ENCODE data around the gene LTB4R.
A peak's percentile ranks its signal among the peaks of the same experiment; 100 is the strongest.

The LTB4R gene

GRCh38 chr14:24278424-24278823, 32.9 kb upstream of the LTB4R start:
- DNase-seq (ENCODE audit: low read depth): no peak

GRCh38 chr14:24279301-24280186, 31.8 kb upstream of the LTB4R start:
- peak; percentile 42 for DNase-seq (ENCODE audit: low read depth)

DNA sequence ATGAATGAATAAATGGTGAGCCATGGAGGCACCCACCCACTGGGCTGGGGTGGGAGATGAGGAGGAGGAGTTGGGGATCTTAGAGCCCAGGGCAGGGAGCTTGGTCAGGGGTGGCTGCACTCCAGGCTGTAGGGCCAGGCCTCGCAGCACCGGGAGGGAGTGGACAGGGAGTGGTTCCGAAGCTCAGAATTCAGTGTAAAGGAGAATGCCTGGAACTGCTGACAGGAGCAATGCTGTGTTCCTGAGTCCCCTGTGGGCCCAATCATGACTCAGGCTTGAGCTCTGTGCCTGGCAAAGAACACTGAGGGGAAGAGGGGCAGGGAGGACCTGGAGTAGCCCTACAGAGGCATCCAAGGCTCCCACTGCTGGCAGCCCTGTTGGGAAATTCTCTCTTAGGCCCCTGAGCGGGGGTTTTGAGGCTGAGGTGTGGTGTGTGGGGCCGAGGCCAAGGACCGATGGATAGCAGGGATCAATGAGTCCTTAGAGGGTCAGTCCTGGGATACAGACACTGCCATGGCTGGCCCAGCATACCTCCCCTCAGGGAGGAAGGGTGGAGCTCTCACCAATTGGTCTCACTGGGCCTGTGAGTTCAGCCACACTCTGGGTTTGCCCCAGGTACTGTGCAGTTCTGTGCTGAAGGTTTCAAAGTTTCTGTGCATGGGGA, 30.4 kb upstream of the LTB4R start:
- no peak for DNase-seq (ENCODE audit: low read depth)

DNA sequence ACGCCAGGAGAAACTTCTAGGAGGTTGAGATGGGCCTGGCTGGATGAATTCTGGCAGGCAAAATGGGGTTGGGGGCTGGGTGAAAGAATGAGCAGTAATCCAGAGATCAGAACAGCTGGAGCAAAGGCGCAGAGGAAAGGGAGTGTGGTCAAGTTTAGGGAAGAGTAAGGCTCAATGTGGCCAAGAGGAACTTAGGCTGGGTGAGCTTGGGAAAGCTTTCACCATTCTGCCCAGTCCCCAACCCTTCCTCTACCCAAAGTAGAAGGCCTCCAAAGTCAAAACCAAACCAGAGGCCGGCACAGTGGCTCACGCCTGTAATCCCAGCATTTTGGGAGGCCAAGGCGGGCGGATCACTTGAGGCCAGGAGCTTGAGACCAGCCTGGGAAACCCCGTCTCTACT, 29.7 kb upstream of the LTB4R start:
- DNase-seq (ENCODE audit: low read depth): no peak

DNA sequence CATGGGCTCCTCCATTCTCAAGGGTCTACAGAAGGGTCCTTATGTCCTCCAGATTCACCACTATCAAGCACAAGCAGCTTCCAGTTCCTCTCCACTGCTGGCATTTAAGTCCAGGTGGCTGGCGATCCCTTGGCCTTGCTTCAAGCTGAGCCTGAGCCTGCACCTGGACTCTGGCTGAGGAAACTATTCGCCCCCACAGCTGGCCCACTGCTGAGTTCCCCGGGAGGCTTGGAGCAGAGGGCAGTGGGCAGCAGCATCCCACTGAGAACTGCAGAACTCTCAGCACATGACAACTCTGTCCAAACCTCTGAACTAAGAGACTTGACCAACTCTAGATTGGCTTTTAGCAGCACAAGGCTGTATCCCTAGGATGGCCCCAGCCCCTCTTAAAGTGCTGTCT, 28.6 kb upstream of the LTB4R start:
- DNase-seq (ENCODE audit: low read depth): no peak

DNA sequence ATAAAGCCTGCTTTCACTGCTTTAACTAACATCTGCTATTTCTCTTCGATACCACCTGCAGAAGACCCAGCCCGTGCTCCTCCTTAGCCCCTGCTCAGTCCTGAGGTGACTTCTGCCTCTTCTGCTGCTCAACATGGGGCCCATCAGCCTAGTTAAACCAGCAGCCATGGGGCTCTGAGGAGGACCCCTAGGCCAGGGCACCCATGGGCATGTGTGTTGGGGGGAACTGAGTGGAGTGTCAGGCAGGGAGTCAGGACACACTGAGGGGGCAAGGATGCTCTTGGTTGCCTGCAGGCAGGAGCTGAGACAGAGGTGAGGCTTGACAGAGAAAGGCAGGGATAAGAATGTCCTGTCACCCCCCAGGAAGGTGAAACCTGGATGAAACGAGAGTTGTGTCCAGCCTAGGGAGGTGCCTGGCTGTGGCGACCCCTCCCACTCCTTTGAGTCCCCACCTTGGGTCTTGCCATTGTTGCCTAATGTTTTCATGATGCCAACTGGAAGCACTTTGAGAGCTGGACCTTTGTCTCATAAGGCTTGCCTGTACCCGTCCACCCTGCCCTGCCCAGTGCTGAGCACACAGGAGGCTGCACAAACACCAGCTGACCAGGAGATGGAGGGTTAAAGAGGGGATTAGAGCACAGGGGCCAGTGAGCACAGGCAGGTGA, 27.4 kb upstream of the LTB4R start:
- no peak for DNase-seq (ENCODE audit: low read depth)

DNA sequence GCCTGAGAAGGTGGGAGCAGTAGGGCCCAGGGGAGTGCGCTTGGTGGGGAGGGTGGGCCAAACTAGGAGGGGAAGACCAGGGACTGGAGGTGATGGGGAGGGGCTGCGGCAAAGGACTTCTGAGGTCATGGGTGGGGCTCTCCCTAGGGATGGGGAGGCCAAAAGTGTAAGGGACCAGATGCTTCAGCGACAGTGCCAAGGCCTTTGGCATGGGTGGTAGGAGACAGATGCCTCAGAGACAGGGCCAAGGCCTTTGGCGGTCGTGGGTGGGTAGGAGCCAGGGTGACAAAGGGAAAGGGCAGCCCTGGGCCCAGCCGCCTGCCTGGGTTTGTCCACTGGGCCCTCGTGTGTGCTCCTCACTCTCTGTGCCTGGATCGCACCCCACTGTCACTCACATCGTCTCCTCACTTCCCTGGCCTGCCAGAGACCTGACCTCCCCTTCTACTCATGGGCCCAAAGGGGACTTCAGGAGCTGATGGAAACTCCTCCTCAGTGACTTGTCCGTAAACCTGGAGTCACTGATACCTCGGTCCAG, 26.7 kb upstream of the LTB4R start:
- DNase-seq (ENCODE audit: low read depth): no peak

GRCh38 chr14:24285351-24285750, 26.0 kb upstream of the LTB4R start:
- no peak for DNase-seq (ENCODE audit: low read depth)

DNA sequence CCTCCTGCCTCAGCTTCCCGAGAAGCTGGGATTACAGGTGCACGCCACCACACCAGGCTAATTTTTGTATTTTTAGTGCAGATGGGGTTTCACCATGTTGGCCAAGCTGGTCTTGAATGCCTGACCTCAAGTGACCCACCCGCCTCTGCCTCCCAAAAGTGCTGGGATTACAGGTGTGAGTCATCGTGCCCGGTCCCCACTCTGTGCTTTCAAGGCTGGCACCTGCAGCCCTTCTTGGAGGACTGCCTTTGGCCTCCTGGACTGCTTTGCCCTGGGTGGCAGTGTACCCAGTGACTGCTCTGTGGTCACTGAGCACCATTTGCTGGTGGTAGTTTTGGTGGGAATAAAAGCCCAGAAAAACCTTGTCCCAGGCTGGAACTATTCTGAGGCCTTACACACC, 24.3 kb upstream of the LTB4R start:
- no peak for DNase-seq (ENCODE audit: low read depth)

- peak; percentile 62 for DNase-seq (ENCODE audit: low read depth)
Measured at GRCh38 chr14:24289649-24290280, 21.5 kb upstream of the LTB4R start.

DNA sequence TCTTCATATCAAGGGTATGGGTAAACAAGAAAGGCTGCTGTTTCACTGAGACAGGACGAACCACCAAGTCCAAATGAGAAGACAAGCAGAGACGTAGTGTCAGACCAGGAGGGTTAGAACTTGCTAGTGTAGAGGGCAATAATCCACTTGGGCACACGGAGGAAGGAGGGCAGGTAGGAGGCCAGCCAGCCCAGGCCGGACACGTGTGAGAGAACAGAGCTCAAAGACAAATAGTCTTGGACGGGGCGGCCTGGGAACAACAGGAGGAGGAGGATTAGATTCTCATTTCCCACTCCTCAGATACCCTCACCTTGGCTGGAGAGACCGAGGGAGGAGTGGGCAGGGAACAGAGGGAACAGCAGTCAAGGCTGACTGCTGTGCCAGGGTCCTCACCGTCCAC, 20.6 kb upstream of the LTB4R start:
- DNase-seq (ENCODE audit: low read depth): no peak

DNA sequence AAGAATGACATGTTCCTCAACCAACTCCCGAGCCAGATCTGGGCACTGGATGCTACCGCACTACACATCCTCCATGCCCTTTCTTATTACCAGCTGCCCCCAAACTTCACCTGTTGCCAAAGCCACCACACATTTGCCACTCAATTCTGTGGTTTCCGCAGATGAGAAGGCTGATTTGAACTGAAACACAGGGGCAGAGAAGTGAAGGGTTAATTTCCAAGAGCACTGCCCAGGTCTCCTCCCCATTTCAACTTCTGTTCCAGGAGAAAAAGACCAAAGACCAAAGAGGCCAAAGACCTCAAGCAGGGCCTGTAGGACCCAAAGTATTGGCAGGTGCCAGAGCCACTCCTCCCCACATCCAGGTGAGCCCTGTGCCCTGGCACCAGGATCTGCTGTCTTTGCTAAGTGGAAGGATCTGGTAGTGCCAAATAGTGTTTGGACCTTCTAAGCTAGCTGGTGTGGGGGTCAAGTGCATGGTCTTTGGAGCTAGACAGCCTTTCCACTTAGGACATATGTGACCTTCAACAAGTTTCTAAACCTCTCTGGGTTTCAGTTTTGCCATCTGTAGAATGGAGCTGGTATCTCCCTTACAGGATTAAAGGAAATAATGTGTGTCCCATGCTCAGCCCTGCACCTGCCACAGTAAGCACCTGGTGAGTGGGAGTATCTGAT, 19.7 kb upstream of the LTB4R start:
- DNase-seq (ENCODE audit: low read depth): no peak

DNA sequence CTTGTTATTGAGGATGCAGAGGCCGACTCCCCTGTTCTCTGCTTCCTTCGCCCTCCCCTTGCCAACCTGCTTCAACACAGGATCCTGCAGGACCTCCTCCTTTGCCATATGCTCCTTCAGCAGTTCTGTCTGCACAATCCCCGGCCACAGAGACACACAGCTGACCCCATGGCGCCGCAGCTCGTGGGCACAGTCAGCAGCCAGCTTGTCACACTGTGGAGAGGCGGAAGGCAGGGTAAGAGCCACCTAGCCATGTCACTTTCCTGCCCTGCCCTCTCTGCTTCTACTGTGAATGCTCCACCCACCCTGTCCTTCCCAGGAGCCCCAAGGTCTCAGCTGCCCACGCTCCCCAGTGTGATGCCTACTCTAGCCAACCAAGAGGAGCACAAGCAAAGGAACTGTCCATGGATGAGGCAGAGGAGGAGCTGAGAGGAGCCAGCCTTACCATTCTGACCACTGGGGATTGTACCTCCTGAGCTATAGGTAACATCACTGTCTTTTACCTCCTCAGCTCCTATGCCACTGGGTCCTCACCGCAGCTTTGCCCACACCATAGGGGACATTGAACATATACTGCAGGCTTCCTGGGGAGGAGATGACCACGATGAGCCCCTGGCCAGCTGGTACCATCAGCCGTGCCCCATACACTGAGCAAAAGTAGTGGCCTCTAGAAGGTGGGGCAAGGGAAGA, 19.0 kb upstream of the LTB4R start:
- no peak for DNase-seq (ENCODE audit: low read depth)

GRCh38 chr14:24293525-24293924, 17.8 kb upstream of the LTB4R start:
- DNase-seq (ENCODE audit: low read depth): no peak

- peak; percentile 63 for DNase-seq (ENCODE audit: low read depth)
Measured at GRCh38 chr14:24296341-24297157, 14.8 kb upstream of the LTB4R start.

DNA sequence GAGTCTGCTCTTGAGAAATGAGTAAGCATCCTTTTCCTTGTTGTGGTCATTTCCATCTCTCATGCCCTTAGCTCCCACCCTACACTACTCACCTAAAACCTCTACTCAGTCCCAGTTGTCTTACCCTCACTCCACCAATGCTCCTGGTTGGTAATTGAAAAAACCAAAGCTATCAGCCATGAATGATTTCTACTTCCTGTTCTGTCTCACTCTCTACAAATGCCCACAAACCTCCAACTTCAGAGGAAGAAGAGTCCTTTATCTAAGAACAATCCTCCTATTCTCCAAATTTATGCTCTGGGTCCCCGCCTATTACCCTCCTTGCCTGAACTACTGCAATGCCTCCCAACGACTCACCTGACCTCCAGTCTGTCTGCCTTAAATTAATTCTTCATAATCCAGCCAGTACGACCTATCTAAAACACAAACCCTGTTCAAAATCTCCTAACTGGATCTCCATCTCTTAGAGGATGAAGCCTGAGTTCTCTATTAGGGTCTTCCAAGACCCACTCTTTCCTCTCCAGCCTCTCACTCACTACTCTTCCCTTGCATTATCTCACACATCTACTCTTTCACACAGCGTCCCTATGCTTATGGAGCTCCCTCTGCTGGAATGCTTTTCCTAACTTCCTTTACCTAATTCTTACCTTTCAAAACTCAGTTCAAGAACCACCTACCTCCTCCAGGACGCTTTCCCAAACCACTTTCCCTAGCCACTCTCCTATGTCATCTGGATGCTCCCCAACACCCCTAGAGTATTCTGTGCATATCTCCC, 13.9 kb upstream of the LTB4R start:
- DNase-seq (ENCODE audit: low read depth): no peak

- DNase-seq (ENCODE audit: low read depth): no peak
Measured at GRCh38 chr14:24298892-24299254, 12.4 kb upstream of the LTB4R start.

DNA sequence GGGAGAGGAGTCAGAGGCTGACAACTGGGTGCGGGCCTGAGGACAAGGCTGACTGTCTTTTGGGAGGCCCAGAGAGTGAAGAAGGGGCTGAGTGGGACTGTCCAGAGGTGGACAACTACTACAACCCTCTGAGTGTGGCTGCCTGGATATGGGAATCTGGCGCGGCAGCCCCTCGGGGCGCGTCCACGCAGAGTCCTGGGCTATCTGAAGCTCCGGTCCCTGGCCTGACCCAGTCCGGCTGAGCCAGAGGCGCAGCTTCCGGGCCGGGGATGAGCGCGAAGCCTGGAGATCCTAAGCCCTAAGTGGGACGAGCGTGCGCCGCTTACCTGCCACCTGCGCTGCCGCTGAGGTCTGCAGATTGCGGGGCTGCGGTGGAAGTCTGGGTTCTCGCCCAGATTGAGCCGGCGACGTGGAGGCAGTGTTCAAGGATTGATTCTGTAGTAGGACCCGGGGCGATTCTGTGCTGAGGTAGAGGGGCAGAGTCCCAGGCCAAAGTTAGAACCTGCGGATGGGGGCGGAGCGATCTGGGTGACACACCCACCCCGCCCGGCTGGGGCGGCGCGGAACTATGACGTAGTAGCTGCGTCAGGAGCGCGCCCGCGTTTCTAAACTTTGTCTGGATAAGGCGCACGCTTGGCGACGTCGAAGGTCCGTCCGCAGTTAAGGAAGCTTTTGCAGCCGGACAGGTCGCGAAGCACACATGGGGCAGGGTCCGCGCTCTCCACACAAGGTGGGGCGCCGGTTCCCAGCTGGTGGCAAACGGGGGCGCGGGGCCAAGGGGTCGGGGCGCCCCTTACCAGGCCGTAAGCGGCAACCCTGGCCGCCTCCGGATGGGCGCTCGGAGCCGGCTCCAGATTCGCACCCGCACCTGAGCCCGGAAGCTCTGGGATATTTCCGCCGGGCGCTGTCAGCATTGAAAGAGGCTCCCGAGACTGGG, 11.8 kb upstream of the LTB4R start, which contains the start of the genes DHRS1 and NOP9:
TSS of gene DHRS1 (minus strand) at position 526 of the 937 bp plus-strand sequence. CDS start 674 bp downstream, outside the sequence.
TSS of gene NOP9 (plus strand) at position 596 of the 937 bp plus-strand sequence. CDS start at position 701, 105 bp downstream.
- peak; percentile 89 for DNase-seq (ENCODE audit: low read depth)

Data from activated T-cell treated with anti-CD3 and anti-CD28 coated beads for 48 hours (primary cell).